Measurements from ENCODE around the gene PTPN14.

The PTPN14 gene

DNA sequence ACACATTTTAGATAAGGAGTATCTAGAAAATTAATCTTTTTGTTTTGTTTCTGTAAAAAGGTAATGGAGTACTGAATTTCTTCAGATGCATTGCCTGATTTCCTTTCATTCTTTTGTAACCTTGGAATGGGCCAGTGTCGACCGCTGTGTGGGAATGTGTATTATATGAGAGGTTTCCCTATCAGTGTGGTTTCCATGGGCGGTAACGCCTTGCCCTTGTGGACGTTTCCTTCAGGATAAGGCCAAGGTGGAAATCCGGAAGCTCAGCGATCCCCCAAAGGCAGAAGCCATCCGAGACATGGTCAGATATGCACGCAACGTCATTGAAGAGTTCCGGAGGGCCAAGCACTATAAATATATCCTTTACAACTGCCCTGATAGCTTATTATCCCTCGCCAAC, 220.7 kb downstream of the PTPN14 start:
- ATAC-seq = no peak
- TF ChIP-seq ZNF8 (CRISPR knock-in tag; IDR thresholded peaks at IDR 0.05) (no peak), SNAI2 (CRISPR knock-in tag; IDR thresholded peaks at IDR 0.05) (no peak), ZNF70 (CRISPR knock-in tag; IDR thresholded peaks at IDR 0.05) (no peak), TSHZ2 (CRISPR knock-in tag; IDR thresholded peaks at IDR 0.05) (no peak), OSR1 (CRISPR knock-in tag; IDR thresholded peaks at IDR 0.05) (no peak), TOX (CRISPR knock-in tag; IDR thresholded peaks at IDR 0.05; ENCODE audit: borderline replicate concordance) (no peak), POU6F1 (CRISPR knock-in tag; IDR thresholded peaks at IDR 0.05; ENCODE audit: borderline replicate concordance, low read depth) (no peak)

DNA sequence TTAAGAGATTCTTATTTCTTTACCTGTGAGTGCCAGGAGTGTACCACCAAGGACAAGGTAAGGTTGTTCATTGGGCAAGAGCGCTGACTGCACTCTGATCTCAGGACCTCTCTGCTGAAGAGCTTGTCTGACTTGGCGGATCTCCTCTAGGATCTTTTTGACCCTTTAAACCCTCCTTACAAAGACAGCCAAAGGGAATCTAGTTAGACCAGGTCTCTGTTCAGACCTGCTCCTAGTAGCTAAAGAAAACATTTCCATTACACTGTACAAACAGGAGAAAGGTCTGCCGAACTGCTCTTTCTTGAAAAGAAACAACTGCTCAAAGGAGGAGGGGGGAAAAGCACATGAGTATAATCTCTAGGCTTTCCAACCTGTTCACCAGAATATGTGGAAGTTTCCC, 221.2 kb downstream of the PTPN14 start:
- no peak for ATAC-seq
- no peak for TF ChIP-seq CSDC2 (CRISPR knock-in tag; IDR thresholded peaks at IDR 0.05)
- TF ChIP-seq ZC3H10 (CRISPR knock-in tag; IDR thresholded peaks at IDR 0.05) = no peak
- TF ChIP-seq CREB5 (CRISPR knock-in tag; IDR thresholded peaks at IDR 0.05; ENCODE audit: low read depth) = no peak
- no peak for TF ChIP-seq CSRNP3 (CRISPR knock-in tag; IDR thresholded peaks at IDR 0.05)
- no peak for TF ChIP-seq ARNTL (CRISPR knock-in tag; IDR thresholded peaks at IDR 0.05; ENCODE audit: borderline replicate concordance, low read depth)
- no peak for TF ChIP-seq SNAI2 (CRISPR knock-in tag; IDR thresholded peaks at IDR 0.05)
- no peak for TF ChIP-seq PPARA (CRISPR knock-in tag; IDR thresholded peaks at IDR 0.05; ENCODE audit: borderline replicate concordance)
- no peak for TF ChIP-seq ZFP3 (CRISPR knock-in tag; IDR thresholded peaks at IDR 0.05)
- no peak for TF ChIP-seq OSR1 (CRISPR knock-in tag; IDR thresholded peaks at IDR 0.05)
- no peak for TF ChIP-seq POU6F1 (CRISPR knock-in tag; IDR thresholded peaks at IDR 0.05; ENCODE audit: borderline replicate concordance, low read depth)
- no peak for TF ChIP-seq TOX (CRISPR knock-in tag; IDR thresholded peaks at IDR 0.05; ENCODE audit: borderline replicate concordance)

- no peak for ATAC-seq
These were observed 221.8 kb downstream of the PTPN14 start for GRCh38 chr1:214329470-214330220.

More at GRCh38 chr1:214329470-214330220, 221.8 kb downstream of the PTPN14 start:
- TF ChIP-seq OSR1 (CRISPR knock-in tag; IDR thresholded peaks at IDR 0.05) = no peak
- no peak for TF ChIP-seq ZNF70 (CRISPR knock-in tag; IDR thresholded peaks at IDR 0.05)
- no peak for TF ChIP-seq RARB (CRISPR knock-in tag; IDR thresholded peaks at IDR 0.05)
- no peak for TF ChIP-seq ESRRG (CRISPR knock-in tag; IDR thresholded peaks at IDR 0.05)
- TF ChIP-seq ZC3H10 (CRISPR knock-in tag; IDR thresholded peaks at IDR 0.05) = no peak
- TF ChIP-seq BACH2 (CRISPR knock-in tag; IDR thresholded peaks at IDR 0.05; ENCODE audit: borderline replicate concordance) = no peak
- TF ChIP-seq ZFP30 (CRISPR knock-in tag; IDR thresholded peaks at IDR 0.05) = no peak
- no peak for TF ChIP-seq PPARA (CRISPR knock-in tag; IDR thresholded peaks at IDR 0.05; ENCODE audit: borderline replicate concordance)
- TF ChIP-seq CREB5 (CRISPR knock-in tag; IDR thresholded peaks at IDR 0.05; ENCODE audit: low read depth) = no peak

All from SK-N-SH treated with all-trans-retinoic acid at 6 μM for 48 hours (cell line).